ENCODE measurements around the gene SRY.
"Not testable (repeated sequence)": the region's sequence is repeated elsewhere in the genome, so short reads cannot be mapped to it uniquely, and the experiment has no call there.

The SRY gene

DNA sequence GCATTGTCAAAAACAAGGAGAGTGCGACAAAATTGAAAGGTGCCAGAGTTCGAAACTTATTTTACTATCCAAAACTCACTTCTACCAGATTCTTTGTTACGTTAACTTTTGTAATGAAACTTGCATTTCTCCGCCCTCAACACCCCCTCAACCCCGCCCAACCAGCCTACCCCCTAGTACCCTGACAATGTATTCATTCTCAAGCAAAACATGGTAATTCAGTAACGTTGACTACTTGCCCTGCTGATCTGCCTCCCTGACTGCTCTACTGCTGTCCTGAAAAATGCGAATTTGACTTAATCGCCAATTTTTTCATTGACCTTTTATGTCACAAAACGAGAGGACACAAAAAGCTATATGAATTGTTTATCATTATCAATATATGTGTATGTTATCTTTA, at the start of gene SRY:
Gene SRY, minus strand, starts transcription at position 83 of the 400 bp plus-strand sequence. Its CDS starts 79 bp downstream, at position 4.
- no peak within 1 kb of the TSS for H3K4me3 ChIP-seq (ENCODE audit: low read length in 2 of 2)
- H3K9me3 ChIP-seq (ENCODE audit: control insufficient read depth in 2 of 2, low read length in 2 of 2) = no peaks in the 10 kb centered on the region
- no peaks in the 10 kb centered on the region for H3K4me1 ChIP-seq (ENCODE audit: control insufficient read depth in 2 of 2, insufficient read depth in 2 of 2, low read length in 2 of 2)
- no peak within 1 kb of the TSS for H3K27ac ChIP-seq (ENCODE audit: low read depth in 2 of 2, low read length in 2 of 2)
- no peak within 1 kb of the TSS for H3K9ac ChIP-seq (ENCODE audit: low read depth in 1 of 2, low read length in 2 of 2)
- H3K27me3 ChIP-seq (ENCODE audit: control insufficient read depth in 2 of 2, insufficient read depth in 2 of 2, low read length in 2 of 2) = no peaks in the 10 kb centered on the region
- no peaks in the 10 kb centered on the region for H3K36me3 ChIP-seq (ENCODE audit: control insufficient read depth in 2 of 2, insufficient read depth in 2 of 2, low read length in 2 of 2)

- H3K27ac ChIP-seq (ENCODE audit: low read depth in 2 of 2, low read length in 2 of 2) = no peak overlapping the region
- no peaks in the 10 kb centered on the region for H3K9me3 ChIP-seq (ENCODE audit: control insufficient read depth in 2 of 2, low read length in 2 of 2)
- no peaks in the 10 kb centered on the region for H3K36me3 ChIP-seq (ENCODE audit: control insufficient read depth in 2 of 2, insufficient read depth in 2 of 2, low read length in 2 of 2)
- H3K27me3 ChIP-seq (ENCODE audit: control insufficient read depth in 2 of 2, insufficient read depth in 2 of 2, low read length in 2 of 2) = no peaks in the 10 kb centered on the region
- no peaks in the 10 kb centered on the region for H3K4me1 ChIP-seq (ENCODE audit: control insufficient read depth in 2 of 2, insufficient read depth in 2 of 2, low read length in 2 of 2)
- H3K9ac ChIP-seq (ENCODE audit: low read depth in 1 of 2, low read length in 2 of 2) = no peak overlapping the region
- H3K4me3 ChIP-seq (ENCODE audit: low read length in 2 of 2) = no peak overlapping the region
Observed at GRCh38 chrY:2837078-2837477, 49.6 kb upstream of the SRY start.

DNA sequence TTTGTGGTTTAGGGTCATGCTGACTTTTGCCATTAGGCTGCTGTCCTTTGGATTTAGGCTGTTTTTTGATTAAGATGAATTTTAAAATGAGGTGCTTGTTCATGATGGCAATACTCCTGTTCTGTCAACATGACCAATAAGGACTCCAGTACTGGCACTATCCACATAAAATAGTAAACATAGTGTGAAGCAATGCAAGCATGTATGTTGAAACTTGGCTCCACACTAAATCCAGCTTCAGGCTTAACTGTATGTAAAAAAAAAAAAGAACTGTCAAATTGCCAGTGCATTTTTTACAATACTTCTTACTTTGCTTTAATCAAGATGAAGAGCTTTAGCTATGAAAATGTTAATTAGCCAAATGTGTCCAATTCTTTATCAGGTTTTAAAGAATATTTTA, 47.7 kb upstream of the SRY start:
- H3K4me3 ChIP-seq (ENCODE audit: low read length in 2 of 2) = no peak overlapping the region
- H3K4me1 ChIP-seq (ENCODE audit: control insufficient read depth in 2 of 2, insufficient read depth in 2 of 2, low read length in 2 of 2) = no peaks in the 10 kb centered on the region
- H3K36me3 ChIP-seq (ENCODE audit: control insufficient read depth in 2 of 2, insufficient read depth in 2 of 2, low read length in 2 of 2) = no peaks in the 10 kb centered on the region
- no peaks in the 10 kb centered on the region for H3K27me3 ChIP-seq (ENCODE audit: control insufficient read depth in 2 of 2, insufficient read depth in 2 of 2, low read length in 2 of 2)
- H3K9ac ChIP-seq (ENCODE audit: low read depth in 1 of 2, low read length in 2 of 2) = no peak overlapping the region
- H3K9me3 ChIP-seq (ENCODE audit: control insufficient read depth in 2 of 2, low read length in 2 of 2) = no peaks in the 10 kb centered on the region
- H3K27ac ChIP-seq (ENCODE audit: low read depth in 2 of 2, low read length in 2 of 2) = no peak overlapping the region

DNA sequence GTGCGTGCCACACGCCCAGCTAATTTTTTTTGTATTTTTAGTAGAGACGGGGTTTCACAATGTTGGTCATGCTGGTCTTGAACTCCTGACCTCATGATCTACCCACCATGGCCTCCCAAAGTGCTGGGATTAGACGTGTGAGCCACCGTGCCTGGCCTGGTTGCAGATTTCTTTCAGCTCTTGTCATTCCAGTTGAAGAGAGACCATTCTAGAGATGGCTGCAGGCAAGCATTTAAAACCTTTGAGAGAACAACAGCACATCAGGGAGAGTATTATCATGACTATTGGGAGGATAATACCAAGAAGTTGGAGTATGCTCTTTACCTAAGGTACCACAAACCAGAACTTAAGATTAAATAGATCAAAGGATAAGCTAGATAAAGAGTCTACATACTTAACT, 41.0 kb upstream of the SRY start:
- Histone ChIP-seq H3K36me3 (ENCODE audit: control insufficient read depth in 2 of 2, insufficient read depth in 2 of 2, low read length in 2 of 2) (no peaks in the 10 kb centered on the region), H3K4me1 (ENCODE audit: control insufficient read depth in 2 of 2, insufficient read depth in 2 of 2, low read length in 2 of 2) (no peaks in the 10 kb centered on the region), H3K9me3 (ENCODE audit: control insufficient read depth in 2 of 2, low read length in 2 of 2) (no peaks in the 10 kb centered on the region), H3K9ac (ENCODE audit: low read depth in 1 of 2, low read length in 2 of 2) (no peak overlapping the region), H3K4me3 (ENCODE audit: low read length in 2 of 2) (no peak overlapping the region), H3K27ac (ENCODE audit: low read depth in 2 of 2, low read length in 2 of 2) (no peak overlapping the region), H3K27me3 (ENCODE audit: control insufficient read depth in 2 of 2, insufficient read depth in 2 of 2, low read length in 2 of 2) (no peaks in the 10 kb centered on the region)

DNA sequence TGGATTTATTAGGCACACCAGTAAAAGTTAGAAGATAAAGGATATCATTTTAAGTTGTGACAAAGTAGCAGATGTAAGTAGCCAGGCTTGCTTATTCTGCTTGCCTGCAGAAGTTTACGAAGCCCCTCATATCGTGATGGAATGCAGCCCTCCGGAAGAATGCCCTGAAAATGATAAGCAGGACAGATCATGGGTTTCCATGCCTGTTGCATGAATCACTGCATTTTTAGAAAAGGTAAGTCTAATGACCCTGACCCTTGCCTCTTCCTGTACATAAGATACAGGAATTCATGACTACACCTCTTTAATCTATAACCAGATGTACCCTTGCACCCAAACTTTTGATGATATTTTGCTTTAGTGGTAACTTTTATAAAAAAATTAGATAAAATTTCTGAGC, 37.0 kb upstream of the SRY start:
- no peaks in the 10 kb centered on the region for H3K9me3 ChIP-seq (ENCODE audit: control insufficient read depth in 2 of 2, low read length in 2 of 2)
- H3K27ac ChIP-seq (ENCODE audit: low read depth in 2 of 2, low read length in 2 of 2) = no peak overlapping the region

DNA sequence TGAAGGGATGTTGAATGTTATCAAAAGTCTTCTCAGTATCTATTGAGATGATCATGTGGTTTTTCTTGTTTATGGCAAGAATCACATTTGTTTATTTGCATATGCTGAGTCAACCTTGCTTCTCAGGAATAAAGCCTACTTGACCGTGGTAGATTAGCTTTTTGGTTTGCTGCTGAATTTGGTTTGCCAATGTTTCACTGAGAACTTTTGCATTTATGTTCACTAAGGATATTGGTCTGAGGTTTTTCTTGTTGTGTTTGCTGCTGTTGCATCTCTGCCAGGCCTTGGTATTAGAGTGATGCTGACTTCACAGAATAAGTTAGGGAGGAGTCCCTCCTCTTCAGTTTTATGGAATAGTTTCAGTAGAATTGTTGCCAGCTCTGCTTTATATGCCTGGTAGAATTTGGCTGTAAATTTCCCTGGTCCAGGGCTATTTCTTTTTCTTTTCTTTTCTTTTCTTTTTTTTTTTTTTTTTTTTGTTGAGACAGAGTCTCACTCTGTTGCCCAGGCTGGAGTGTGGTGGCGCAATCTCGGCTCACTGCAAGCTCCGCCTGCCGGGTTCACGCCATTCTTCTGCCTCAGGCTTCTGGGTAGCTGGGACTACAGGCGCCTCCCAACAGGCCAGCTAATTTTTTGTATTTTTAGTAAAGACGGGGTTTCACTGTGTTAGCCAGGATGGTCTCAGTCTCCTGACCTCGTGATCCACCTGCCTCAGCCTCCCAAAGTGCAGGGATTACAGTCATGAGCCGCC, 29.8 kb upstream of the SRY start:
- not testable (repeated sequence) for H3K4me3 ChIP-seq (ENCODE audit: low read length in 2 of 2); H3K27ac ChIP-seq (ENCODE audit: low read depth in 2 of 2, low read length in 2 of 2); H3K36me3 ChIP-seq (ENCODE audit: control insufficient read depth in 2 of 2, insufficient read depth in 2 of 2, low read length in 2 of 2); H3K9me3 ChIP-seq (ENCODE audit: control insufficient read depth in 2 of 2, low read length in 2 of 2); H3K27me3 ChIP-seq (ENCODE audit: control insufficient read depth in 2 of 2, insufficient read depth in 2 of 2, low read length in 2 of 2); H3K9ac ChIP-seq (ENCODE audit: low read depth in 1 of 2, low read length in 2 of 2); H3K4me1 ChIP-seq (ENCODE audit: control insufficient read depth in 2 of 2, insufficient read depth in 2 of 2, low read length in 2 of 2)

More for the DNA sequence above, 37.0 kb upstream of the SRY start:
- Histone ChIP-seq H3K4me3 (ENCODE audit: low read length in 2 of 2) (no peak overlapping the region), H3K27me3 (ENCODE audit: control insufficient read depth in 2 of 2, insufficient read depth in 2 of 2, low read length in 2 of 2) (no peaks in the 10 kb centered on the region), H3K36me3 (ENCODE audit: control insufficient read depth in 2 of 2, insufficient read depth in 2 of 2, low read length in 2 of 2) (no peaks in the 10 kb centered on the region), H3K4me1 (ENCODE audit: control insufficient read depth in 2 of 2, insufficient read depth in 2 of 2, low read length in 2 of 2) (no peaks in the 10 kb centered on the region), H3K9ac (ENCODE audit: low read depth in 1 of 2, low read length in 2 of 2) (no peak overlapping the region)

- Histone ChIP-seq H3K27me3 (ENCODE audit: control insufficient read depth in 2 of 2, insufficient read depth in 2 of 2, low read length in 2 of 2) (no peaks in the 10 kb centered on the region), H3K27ac (ENCODE audit: low read depth in 2 of 2, low read length in 2 of 2) (no peak overlapping the region), H3K9me3 (ENCODE audit: control insufficient read depth in 2 of 2, low read length in 2 of 2) (no peaks in the 10 kb centered on the region), H3K4me3 (ENCODE audit: low read length in 2 of 2) (no peak overlapping the region), H3K36me3 (ENCODE audit: control insufficient read depth in 2 of 2, insufficient read depth in 2 of 2, low read length in 2 of 2) (no peaks in the 10 kb centered on the region), H3K9ac (ENCODE audit: low read depth in 1 of 2, low read length in 2 of 2) (no peak overlapping the region), H3K4me1 (ENCODE audit: control insufficient read depth in 2 of 2, insufficient read depth in 2 of 2, low read length in 2 of 2) (no peaks in the 10 kb centered on the region)
Observed at GRCh38 chrY:2800246-2800645, 12.8 kb upstream of the SRY start.

DNA sequence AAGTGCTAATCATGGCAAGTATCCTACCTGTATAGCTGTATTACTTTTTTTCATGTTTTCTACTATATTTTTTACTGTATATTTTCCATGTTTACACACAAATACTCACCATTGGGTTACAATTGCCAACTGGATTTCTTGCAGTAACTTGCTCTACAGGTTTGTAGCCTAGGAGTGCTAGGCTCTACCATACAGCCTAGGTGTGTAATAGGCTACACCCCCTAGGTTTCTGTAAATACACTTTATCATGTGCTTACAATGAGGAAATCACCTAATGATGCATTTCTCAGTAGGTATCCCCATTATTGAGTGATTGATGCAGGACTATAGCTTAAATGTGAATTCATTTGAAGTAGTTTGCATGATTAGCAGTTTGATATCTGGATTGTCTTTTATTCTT, 10.5 kb upstream of the SRY start:
- Histone ChIP-seq H3K4me1 (ENCODE audit: control insufficient read depth in 2 of 2, insufficient read depth in 2 of 2, low read length in 2 of 2) (no peaks in the 10 kb centered on the region), H3K4me3 (ENCODE audit: low read length in 2 of 2) (no peak overlapping the region), H3K9me3 (ENCODE audit: control insufficient read depth in 2 of 2, low read length in 2 of 2) (no peaks in the 10 kb centered on the region), H3K27ac (ENCODE audit: low read depth in 2 of 2, low read length in 2 of 2) (no peak overlapping the region), H3K27me3 (ENCODE audit: control insufficient read depth in 2 of 2, insufficient read depth in 2 of 2, low read length in 2 of 2) (no peaks in the 10 kb centered on the region), H3K9ac (ENCODE audit: low read depth in 1 of 2, low read length in 2 of 2) (no peak overlapping the region), H3K36me3 (ENCODE audit: control insufficient read depth in 2 of 2, insufficient read depth in 2 of 2, low read length in 2 of 2) (no peaks in the 10 kb centered on the region)

GRCh38 chrY:2796977-2797523, 9.6 kb upstream of the SRY start:
- H3K36me3 ChIP-seq (ENCODE audit: control insufficient read depth in 2 of 2, insufficient read depth in 2 of 2, low read length in 2 of 2) = no peaks in the 10 kb centered on the region
- no peak overlapping the region for H3K9ac ChIP-seq (ENCODE audit: low read depth in 1 of 2, low read length in 2 of 2)
- no peaks in the 10 kb centered on the region for H3K4me1 ChIP-seq (ENCODE audit: control insufficient read depth in 2 of 2, insufficient read depth in 2 of 2, low read length in 2 of 2)
- no peaks in the 10 kb centered on the region for H3K9me3 ChIP-seq (ENCODE audit: control insufficient read depth in 2 of 2, low read length in 2 of 2)
- no peaks in the 10 kb centered on the region for H3K27me3 ChIP-seq (ENCODE audit: control insufficient read depth in 2 of 2, insufficient read depth in 2 of 2, low read length in 2 of 2)
- no peak overlapping the region for H3K4me3 ChIP-seq (ENCODE audit: low read length in 2 of 2)
- no peak overlapping the region for H3K27ac ChIP-seq (ENCODE audit: low read depth in 2 of 2, low read length in 2 of 2)

DNA sequence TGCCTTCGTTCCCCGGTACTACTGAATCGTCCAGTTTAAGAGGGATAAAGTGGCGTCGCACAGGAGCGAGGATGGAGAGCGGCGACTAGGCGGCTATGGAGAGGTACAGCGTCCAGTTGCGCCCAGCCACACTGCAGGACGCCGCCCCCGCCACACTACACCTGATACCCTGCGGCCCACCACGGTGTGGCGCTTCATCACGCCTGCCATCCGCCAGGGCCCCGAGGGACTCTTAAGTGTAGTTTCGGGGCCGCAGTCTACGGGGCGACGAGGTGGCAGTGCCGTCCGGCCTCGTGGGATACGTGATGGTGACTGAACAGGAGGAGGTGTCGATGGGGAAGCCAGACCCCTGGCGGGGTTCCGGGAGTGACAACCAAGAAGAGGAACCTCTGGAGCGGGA, 2.3 kb upstream of the SRY start:
- no peaks in the 10 kb centered on the region for H3K9me3 ChIP-seq (ENCODE audit: control insufficient read depth in 2 of 2, low read length in 2 of 2)
- H3K4me1 ChIP-seq (ENCODE audit: control insufficient read depth in 2 of 2, insufficient read depth in 2 of 2, low read length in 2 of 2) = no peaks in the 10 kb centered on the region
- no peak overlapping the region for H3K4me3 ChIP-seq (ENCODE audit: low read length in 2 of 2)
- H3K36me3 ChIP-seq (ENCODE audit: control insufficient read depth in 2 of 2, insufficient read depth in 2 of 2, low read length in 2 of 2) = no peaks in the 10 kb centered on the region
- no peak overlapping the region for H3K9ac ChIP-seq (ENCODE audit: low read depth in 1 of 2, low read length in 2 of 2)
- H3K27ac ChIP-seq (ENCODE audit: low read depth in 2 of 2, low read length in 2 of 2) = no peak overlapping the region
- H3K27me3 ChIP-seq (ENCODE audit: control insufficient read depth in 2 of 2, insufficient read depth in 2 of 2, low read length in 2 of 2) = no peaks in the 10 kb centered on the region
